ENCODE results near the gene SYCP2L.
"Not testable (repeated sequence)": the region's sequence is repeated elsewhere in the genome, so short reads cannot be mapped to it uniquely, and the experiment has no call there.

Gene SYCP2L

GRCh38 chr6:10999994-11000393, 113.1 kb downstream of the SYCP2L start:
- in situ Hi-C loops (cut with MboI; ENCODE audit: low sequenced_read_pairs), result no loop called here

- in situ Hi-C loops (cut with MboI; ENCODE audit: low sequenced_read_pairs), result no loop called here
Measured at GRCh38 chr6:11002176-11002575, 115.3 kb downstream of the SYCP2L start.

- in situ Hi-C loops (cut with MboI; ENCODE audit: low sequenced_read_pairs), result not testable (repeated sequence)
Measured at GRCh38 chr6:11003297-11003696, 116.4 kb downstream of the SYCP2L start.

- in situ Hi-C loops (cut with MboI; ENCODE audit: low sequenced_read_pairs), result no loop called here
Measured at GRCh38 chr6:11006061-11006460, 119.2 kb downstream of the SYCP2L start.

- in situ Hi-C loops (cut with MboI; ENCODE audit: low sequenced_read_pairs), result no loop called here
Measured at GRCh38 chr6:11007715-11008608, 121.1 kb downstream of the SYCP2L start.

DNA sequence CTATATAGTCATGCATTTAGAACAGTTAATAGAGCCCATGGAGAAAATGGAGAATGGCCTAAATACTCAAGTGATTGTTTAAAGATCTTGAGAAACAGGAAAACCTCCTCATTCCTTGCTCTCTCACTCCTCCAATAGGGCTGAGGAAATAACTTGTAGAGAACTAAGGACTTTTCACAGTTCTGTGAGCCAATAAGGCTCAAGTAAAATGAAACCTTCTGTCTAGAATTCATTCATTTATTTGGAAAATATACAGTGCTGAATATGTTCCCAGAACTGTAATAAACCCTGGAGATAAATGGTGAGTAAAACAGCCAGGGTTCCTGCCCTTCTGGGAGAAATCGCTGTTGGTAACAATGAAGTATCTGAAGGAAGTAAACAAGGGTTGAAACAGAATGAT, 122.0 kb downstream of the SYCP2L start:
- in situ Hi-C loops (cut with MboI; ENCODE audit: low sequenced_read_pairs), result no loop called here

- in situ Hi-C loops (cut with MboI; ENCODE audit: low sequenced_read_pairs), result no loop called here
Measured at GRCh38 chr6:11009353-11009752, 122.5 kb downstream of the SYCP2L start.

- in situ Hi-C loops (cut with MboI; ENCODE audit: low sequenced_read_pairs), result no loop called here
Measured at GRCh38 chr6:11011787-11012234, 125.0 kb downstream of the SYCP2L start.

- in situ Hi-C loops (cut with MboI; ENCODE audit: low sequenced_read_pairs), result no loop called here
Measured at GRCh38 chr6:11012295-11012754, 125.5 kb downstream of the SYCP2L start.

DNA sequence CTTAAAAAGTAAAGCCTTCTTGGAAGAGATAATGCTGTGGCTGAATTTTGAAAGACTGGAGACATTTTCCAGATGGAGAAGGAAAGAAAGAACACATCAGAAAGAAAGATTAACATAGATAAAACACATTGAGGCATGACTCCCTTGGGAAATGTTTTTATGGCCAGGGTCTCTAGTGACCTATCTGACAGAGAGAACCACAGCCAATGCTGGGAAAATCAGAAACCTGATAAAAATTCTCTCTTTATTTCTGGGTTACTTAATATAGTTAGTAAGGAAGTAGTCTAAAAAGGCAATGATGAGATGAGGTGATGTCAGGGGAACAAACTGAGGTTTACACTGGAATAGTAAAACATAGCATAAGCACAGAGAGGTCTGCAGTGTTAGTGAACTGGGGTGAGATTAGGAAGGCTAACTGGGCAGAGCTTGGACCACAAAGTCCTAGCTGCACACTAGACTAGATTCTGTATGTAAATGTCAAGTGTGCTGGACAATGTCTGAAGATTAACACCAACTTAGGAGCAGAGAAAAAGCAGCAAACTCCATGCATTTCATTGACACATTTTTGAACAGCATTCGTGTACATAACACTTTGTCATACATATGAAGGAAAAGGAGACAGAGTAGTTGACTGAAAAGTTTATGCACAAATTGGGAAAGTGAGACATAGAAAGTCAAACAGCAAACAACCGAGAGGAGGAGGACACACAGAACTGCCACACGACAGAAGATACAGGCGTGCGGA, 126.3 kb downstream of the SYCP2L start:
- in situ Hi-C loops (cut with MboI; ENCODE audit: low sequenced_read_pairs), result no loop called here

DNA sequence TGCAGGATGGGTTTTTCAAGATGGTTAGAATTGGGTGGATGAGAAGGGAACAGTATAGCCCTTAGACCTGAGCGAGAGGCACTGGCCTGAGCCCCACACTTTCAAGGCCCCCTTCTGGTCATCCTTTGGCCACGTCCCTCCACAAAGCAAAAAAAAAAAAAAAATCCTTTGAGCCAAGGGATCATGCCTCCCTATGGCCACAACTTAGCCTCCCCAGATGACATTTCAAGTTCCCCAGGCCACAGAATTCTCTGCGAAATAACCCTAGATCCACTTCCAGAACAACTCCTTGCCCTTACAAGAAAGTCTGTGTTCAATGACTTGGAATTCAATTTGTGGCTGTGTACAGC, 126.8 kb downstream of the SYCP2L start:
- in situ Hi-C loops (cut with MboI; ENCODE audit: low sequenced_read_pairs), result no loop called here

DNA sequence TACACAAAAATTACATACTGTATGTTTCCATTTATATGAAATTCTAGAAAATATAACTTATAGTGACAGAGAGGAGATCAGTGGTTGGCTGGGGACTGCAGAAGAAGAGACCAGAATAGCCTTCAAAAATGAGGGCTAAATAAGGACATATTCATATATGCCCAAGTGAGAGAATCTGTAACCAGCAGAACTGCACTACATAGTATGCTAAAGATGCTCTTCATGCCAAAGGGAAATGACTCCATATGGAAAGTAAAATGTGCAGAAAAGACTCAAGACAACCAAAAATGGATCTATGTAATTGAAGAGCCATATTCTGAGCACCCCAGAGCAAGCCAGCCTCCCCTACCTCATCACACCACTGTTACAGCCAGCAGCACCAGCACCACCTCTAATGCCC, 128.2 kb downstream of the SYCP2L start:
- in situ Hi-C loops (cut with MboI; ENCODE audit: low sequenced_read_pairs), result no loop called here

DNA sequence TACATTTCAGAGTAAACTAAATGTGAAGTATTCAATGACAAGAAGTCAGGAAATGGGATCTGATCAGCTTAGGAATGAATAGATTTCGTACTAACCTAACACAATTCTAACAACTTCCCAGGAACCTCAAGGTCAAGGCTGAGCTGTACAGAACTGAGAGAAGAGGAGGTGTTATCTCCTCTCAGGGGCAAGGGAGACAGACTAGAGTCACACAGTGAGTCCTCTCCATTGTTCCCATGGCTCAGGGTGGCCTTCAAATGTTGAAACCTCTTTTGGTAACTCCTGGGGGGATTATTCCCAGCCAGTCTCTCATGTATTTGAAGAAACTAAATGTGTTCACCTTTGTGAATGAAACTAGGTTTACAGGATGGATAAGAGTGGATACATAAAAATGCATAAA, 129.6 kb downstream of the SYCP2L start:
- in situ Hi-C loops (cut with MboI; ENCODE audit: low sequenced_read_pairs), result no loop called here

GRCh38 chr6:11017090-11017489, 130.2 kb downstream of the SYCP2L start:
- in situ Hi-C loops (cut with MboI; ENCODE audit: low sequenced_read_pairs), result no loop called here

DNA sequence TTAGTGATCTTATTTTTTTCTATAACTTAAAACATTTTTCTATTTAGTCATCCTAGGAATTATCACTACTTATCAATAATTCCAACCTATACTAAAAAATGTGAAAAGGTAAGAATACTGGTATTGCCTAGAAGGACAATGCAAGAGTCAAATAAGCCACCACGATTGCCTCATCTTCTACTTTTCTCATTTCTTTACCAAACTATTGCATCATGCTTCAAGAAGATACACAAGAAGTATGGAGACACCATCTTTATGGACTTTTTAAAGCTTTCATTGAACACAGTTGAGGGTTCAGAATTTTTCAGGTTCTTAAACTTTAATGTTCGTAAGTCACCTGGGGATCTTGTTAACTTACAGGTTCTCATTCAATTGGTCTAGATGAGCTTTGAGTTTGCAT, 131.4 kb downstream of the SYCP2L start:
- in situ Hi-C loops (cut with MboI; ENCODE audit: low sequenced_read_pairs), result no loop called here

- in situ Hi-C loops (cut with MboI; ENCODE audit: low sequenced_read_pairs), result no loop called here
Measured at GRCh38 chr6:11021003-11021402, 134.2 kb downstream of the SYCP2L start.

- in situ Hi-C loops (cut with MboI; ENCODE audit: low sequenced_read_pairs), result no loop called here
Measured at GRCh38 chr6:11021714-11022113, 134.9 kb downstream of the SYCP2L start.

GRCh38 chr6:11023032-11023431, 136.2 kb downstream of the SYCP2L start:
- in situ Hi-C loops (cut with MboI; ENCODE audit: low sequenced_read_pairs), result no loop called here

Measured in hTERT RPE-1 (cell line).